ENCODE measurements around the gene CARNS1. TPM values are rescaled to one million over a fixed set of nuclear protein-coding genes. Genes with fewer than 3 reads are reported as not detected.

Gene CARNS1
- total and polyA plus RNA-seq, 10 of the 15 experiments (the other 5 are each of a cell fraction or from before 2014, with no cell fraction given), result 0.02 to 0.14 (median 0.10) TPM; not detected in 3

GRCh38 chr11:67371189-67371910 lies 44.1 kb upstream of the CARNS1 start (continued):
- TF ChIP-seq ZBTB4 (CRISPR knock-in tag; IDR thresholded peaks at IDR 0.05) (no peak), HDGF (IDR thresholded peaks at IDR 0.05) (peak; percentile 98; the same call in 1 of the 2 replicates), MXI1 (IDR thresholded peaks at IDR 0.05; ENCODE audit: low read depth, low read length) (no peak), SREBF2 (IDR thresholded peaks at IDR 0.05; ENCODE audit: low read length) (no peak), BACH1 (IDR thresholded peaks at IDR 0.05; ENCODE audit: borderline replicate concordance) (no peak), IKZF1 (conservative IDR thresholded peaks at IDR 0.05) (peak; percentile 10; the same call in 1 of the 2 replicates), SIN3A (IDR thresholded peaks at IDR 0.05; ENCODE audit: low read depth, low read length) (no peak), NRF1 (conservative IDR thresholded peaks at IDR 0.05; ENCODE audit: low read depth, low read length) (no peak), LARP7 (IDR thresholded peaks at IDR 0.05) (no peak), EZH2 (IDR thresholded peaks at IDR 0.05; ENCODE audit: borderline replicate concordance, control insufficient read depth, low read depth, low read length) (no peak), ZNF622 (IDR thresholded peaks at IDR 0.05) (no peak), PAX5 (IDR thresholded peaks at IDR 0.05; ENCODE audit: borderline replicate concordance, low read depth, low read length) (0 out of 2 replicates have a peak, but pooled peaks have one; percentile 22), KAT2A (conservative IDR thresholded peaks at IDR 0.05; ENCODE audit: control insufficient read depth, low read depth, low read length) (no peak), STAT1 (conservative IDR thresholded peaks at IDR 0.05) (no peak), KLF5 (IDR thresholded peaks at IDR 0.05; ENCODE audit: partially characterized antibody) (no peak), SUPT20H (IDR thresholded peaks at IDR 0.05; ENCODE audit: borderline replicate concordance, control insufficient read depth, low read depth, low read length) (no peak), EGR1 (IDR thresholded peaks at IDR 0.05; ENCODE audit: borderline replicate concordance in 1 of 2, low read depth in 2 of 2, low read length in 2 of 2) (no peak), FOXK2 (IDR thresholded peaks at IDR 0.05) (no peak)
